HG02852 (cell line): ENCODE results near the gene HLA-F.

Experiments
- ATAC-seq: cut with Tn5 transposase; IDR thresholded peaks from one replicate; pipeline ENCODE4 v1.9.1; 2021; ENCODE audit warnings: mild to moderate bottlenecking, moderate library complexity; ENCODE audit not compliant: unreplicated experiment

HLA-F gene

DNA sequence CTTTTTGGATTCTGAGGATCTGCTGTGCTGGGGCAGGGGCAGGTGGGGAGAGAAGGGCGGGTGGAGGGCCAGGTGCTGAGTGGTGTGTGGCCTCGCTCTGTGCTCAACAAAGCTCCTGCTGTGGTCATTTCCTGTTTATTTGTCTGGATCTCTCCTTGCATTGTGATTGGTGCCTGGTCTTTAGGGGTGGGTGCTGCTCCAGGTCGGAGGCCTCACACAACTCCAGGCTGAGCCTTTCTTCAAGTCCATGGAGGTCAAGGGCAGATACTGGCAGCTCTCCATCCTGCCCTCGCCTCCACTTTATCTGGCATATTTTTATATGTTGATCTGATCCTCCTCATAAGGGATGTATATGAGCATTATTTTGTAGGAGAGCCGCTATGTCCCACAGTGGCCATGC, 36.2 kb downstream of the HLA-F start:
- no peak for ATAC-seq

- no peak for ATAC-seq
These were observed 37.1 kb downstream of the HLA-F start for GRCh38 chr6:29760328-29760727.

DNA sequence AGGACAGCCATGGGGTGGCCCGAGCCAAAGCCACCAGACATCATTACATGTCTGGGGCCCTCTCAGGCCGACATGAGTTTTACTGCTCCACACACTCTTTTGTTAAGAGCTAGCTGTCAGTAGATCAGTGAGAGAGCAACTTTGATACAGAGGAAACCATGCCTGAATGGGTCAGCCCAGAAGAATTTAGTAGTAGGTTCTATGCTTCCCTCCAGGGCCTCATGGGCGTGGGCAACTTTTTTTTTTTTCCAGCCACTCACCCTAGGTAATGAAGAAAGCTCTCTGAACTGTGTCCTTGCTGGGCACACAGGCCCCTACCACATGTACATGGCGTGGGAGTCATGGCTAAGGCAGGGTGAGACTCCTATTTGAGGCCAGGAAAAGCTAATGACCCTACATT, 38.8 kb downstream of the HLA-F start:
- ATAC-seq = no peak

DNA sequence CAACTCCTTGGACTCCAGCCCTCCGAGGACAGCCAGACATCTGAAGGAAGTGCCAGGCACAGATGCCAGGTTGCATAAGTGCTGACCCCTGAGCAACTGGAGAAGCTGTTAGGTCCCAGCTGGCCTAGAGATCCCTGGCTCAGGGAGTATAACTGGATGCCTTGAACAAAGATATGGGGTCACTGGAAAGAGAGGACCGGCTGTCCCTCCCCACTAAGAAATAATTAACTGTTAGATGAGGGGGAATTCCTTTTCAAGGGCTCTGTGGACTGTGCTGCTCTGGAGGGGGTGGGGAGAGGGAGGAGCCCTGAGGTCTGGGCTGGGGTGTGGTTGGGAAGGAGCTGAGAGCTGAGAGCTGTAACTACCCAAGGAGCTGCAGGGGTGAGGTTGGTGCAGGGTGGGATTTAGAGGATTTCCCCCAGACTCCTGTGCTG, 39.6 kb downstream of the HLA-F start:
- ATAC-seq = no peak

GRCh38 chr6:29763491-29764289, 40.5 kb downstream of the HLA-F start:
- ATAC-seq = no peak

DNA sequence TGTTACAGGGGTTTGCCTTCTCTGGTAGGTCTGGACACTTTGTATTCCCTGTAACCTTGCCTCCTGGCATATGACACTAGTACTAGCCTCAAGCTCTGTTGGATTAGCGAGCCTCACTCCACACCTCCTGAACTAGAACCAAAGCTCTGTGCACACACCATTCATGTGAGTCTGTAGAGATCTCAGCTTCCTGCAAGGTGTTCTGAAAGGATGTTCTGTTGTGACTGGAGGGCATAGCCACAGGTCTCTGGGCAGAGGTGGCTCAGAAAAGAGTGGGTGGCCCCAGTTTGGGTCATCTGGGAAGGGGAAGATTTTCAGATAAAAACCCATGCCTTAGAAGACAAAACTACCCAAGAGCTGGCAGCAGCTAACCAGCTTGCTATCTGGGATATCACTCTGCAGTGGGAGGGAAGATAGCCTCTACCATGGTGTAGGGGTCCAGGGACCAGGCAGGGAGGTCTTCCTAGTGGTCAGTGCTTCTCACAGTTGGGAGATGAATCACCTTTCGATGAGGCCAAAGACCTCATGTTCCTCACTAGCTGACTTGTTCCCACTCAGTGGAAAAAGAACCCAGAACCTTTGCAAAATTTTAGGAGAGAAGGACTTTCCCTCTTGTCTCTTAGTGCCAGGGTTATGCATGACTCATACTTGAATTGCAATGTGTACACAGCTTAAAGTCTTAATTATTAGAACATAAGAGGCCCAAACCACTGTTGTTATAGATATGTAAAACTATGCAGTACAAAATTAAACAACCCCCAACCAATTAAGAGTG, 41.4 kb downstream of the HLA-F start:
- no peak for ATAC-seq

DNA sequence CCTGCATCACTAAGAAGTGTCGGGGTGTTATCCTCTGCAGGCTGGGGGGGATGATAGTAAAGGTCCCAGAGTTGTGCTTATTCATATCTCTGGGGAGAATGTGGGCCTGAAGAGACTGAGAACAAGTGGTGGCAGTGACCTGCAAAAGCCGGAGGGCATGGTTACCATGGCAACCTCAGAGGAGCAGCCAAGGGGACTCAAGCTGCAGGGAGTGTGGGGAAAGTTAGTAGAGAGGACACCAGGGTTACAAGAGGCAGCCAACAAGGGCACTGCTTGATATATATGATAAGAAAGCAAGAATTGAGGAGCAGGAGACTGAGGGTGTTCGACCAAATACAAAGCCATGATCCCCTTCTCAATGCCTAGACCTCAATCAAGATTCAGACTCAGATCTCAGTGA, 46.1 kb downstream of the HLA-F start:
- no peak for ATAC-seq

DNA sequence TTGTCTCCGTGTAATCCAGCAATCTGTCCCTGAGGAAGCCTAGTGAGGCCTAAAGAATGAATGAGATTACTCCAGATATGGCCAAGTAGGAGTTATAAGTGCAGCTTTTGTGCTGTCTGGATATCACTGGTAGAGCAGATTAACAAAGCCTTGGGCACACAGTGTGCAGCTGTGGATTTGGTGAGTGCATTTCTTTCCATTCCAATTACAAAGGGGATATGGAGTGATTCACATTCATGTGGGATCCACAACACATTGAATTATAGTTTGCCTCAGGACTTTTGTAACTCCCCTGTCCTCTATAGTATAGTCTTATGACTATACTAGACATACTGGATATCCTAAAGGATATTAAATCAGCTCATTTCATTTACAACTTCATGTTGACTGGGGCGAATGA, 47.1 kb downstream of the HLA-F start:
- no peak for ATAC-seq

DNA sequence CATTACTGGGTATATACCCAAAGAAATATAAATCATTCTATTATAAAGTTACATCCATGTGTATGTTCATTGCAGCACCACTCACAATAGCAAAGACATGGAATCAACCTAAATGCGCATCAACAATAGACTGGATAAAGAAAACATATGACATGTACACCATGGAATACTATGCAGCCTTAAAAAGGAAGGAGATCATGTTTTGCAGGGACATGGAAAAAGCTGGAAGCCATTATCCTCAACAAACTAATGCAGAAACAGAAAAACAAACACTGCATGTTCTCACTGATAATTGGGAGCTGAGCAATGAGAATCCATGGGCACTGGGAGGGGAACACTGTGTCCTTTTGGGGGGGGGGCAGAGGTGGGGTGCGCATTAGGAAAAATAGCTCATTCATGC, 53.5 kb downstream of the HLA-F start:
- ATAC-seq = no peak
